Ishikawa (cell line): ENCODE data around the gene SLC44A1.

Experiments used
- CEBPB ChIP-seq: IDR thresholded peaks from 2 replicates; pipeline ENCODE4 v1.6.1; 2012
- CREB1 ChIP-seq: IDR thresholded peaks from 2 replicates; pipeline ENCODE4 v1.6.1; 2012; ENCODE audit warnings: low read depth
- EGR1 ChIP-seq: IDR thresholded peaks from 2 replicates; pipeline ENCODE4 v1.6.1; 2012
- FOXM1 ChIP-seq: IDR thresholded peaks from 2 replicates; pipeline ENCODE4 v1.6.1; 2012; ENCODE audit warnings: low read depth, borderline replicate concordance
- MAX ChIP-seq: IDR thresholded peaks from 2 replicates; pipeline ENCODE4 v1.6.1; 2012

- no peak for TF ChIP-seq CREB1
- no peak for TF ChIP-seq CEBPB
- TF ChIP-seq EGR1: no peak
- no peak for TF ChIP-seq FOXM1
- TF ChIP-seq MAX: no peak
These were observed 111.3 kb downstream of the SLC44A1 start for GRCh38 chr9:105355781-105356180.
